PFSK-1 (cell line): ENCODE results near the gene COL25A1.

ENCODE experiments used
- FOXP2 ChIP-seq: optimal IDR thresholded peaks from 2 replicates; pipeline ENCODE3; 2011; ENCODE audit warnings: borderline replicate concordance, control low read depth, inconsistent platforms; ENCODE audit not compliant: insufficient read depth; ENCODE audit errors: extremely low read length, extremely low read depth
- POLR2AphosphoS5 ChIP-seq: IDR thresholded peaks from 2 replicates; pipeline ENCODE4 v1.6.1; 2012; ENCODE audit warnings: low read depth, mild to moderate bottlenecking, control low read depth, low read length, moderate library complexity
- REST ChIP-seq, 2 experiments: IDR thresholded peaks; 2 replicates each; pipeline versions ENCODE4 v1.6.1 to v1.8.0; 2011 to 2012; ENCODE audit warnings: low read depth in 2 of 2, low read length in 2 of 2, control low read depth in 1 of 2, inconsistent platforms in 1 of 2, mild to moderate bottlenecking in 1 of 2, moderate library complexity in 1 of 2; ENCODE audit not compliant: insufficient read depth in 1 of 2
- SIN3A ChIP-seq: IDR thresholded peaks from 2 replicates; pipeline ENCODE4 v1.6.1; 2012; ENCODE audit warnings: mild to moderate bottlenecking, low read length, moderate library complexity, borderline replicate concordance; ENCODE audit not compliant: insufficient read depth
- TAF1 ChIP-seq: IDR thresholded peaks from 2 replicates; pipeline ENCODE4 v1.6.1; 2012; ENCODE audit warnings: low read length, control low read depth, borderline replicate concordance; ENCODE audit not compliant: insufficient read depth

The COL25A1 gene

GRCh38 chr4:108830509-108831244 is 471.8 kb downstream of the COL25A1 start:
- TF ChIP-seq FOXP2 (no peak), SIN3A (no peak), TAF1 (no peak), POLR2AphosphoS5 (no peak), REST (IDR thresholded peaks at IDR 0.05; ENCODE audit: insufficient read depth in 1 of 2, low read depth in 2 of 2, low read length in 2 of 2) (no peak)

GRCh38 chr4:108829966-108830492 is 472.4 kb downstream of the COL25A1 start:
- TF ChIP-seq REST (IDR thresholded peaks at IDR 0.05; ENCODE audit: insufficient read depth in 1 of 2, low read depth in 2 of 2, low read length in 2 of 2) (no peak), POLR2AphosphoS5 (no peak), SIN3A (no peak), TAF1 (no peak), FOXP2 (no peak)

- TF ChIP-seq POLR2AphosphoS5 (no peak), FOXP2 (no peak), TAF1 (no peak), SIN3A (no peak)
Observed at GRCh38 chr4:108828620-108829019, 473.8 kb downstream of the COL25A1 start.

DNA sequence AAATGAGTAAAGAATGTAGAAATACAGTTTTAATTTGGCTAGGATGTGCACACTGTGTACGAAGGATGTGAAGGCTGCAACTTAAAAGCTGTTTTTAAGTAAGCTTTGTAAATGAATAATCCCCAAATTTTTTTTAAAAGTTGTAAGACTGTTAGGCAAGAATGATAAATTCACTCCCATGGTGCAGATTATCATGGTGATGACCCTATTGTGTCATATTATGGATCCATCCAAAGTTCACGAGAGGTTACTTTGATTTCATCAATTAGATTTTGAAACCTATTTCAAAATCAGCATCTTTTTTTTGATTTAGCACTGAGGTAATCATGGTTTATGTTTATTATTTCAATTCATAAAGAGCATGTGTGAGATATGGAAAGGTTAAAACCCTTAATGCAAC is 476.7 kb downstream of the COL25A1 start:
- TF ChIP-seq TAF1 (no peak), REST (IDR thresholded peaks at IDR 0.05; ENCODE audit: insufficient read depth in 1 of 2, low read depth in 2 of 2, low read length in 2 of 2) (no peak), POLR2AphosphoS5 (no peak), FOXP2 (no peak), SIN3A (no peak)

GRCh38 chr4:108821351-108821930 is 481.0 kb downstream of the COL25A1 start:
- TF ChIP-seq REST (IDR thresholded peaks at IDR 0.05; ENCODE audit: insufficient read depth in 1 of 2, low read depth in 2 of 2, low read length in 2 of 2) (no peak), SIN3A (no peak), POLR2AphosphoS5 (no peak), FOXP2 (no peak), TAF1 (no peak)
